GM12878 (cell line): ENCODE data around the gene MAP1S. TPM values are rescaled to one million over a fixed set of nuclear protein-coding genes. Genes with fewer than 3 reads are reported as not detected.

Experiments
- FOXM1 ChIP-seq: IDR thresholded peaks from 2 replicates; pipeline ENCODE4 v1.6.1; 2012; ENCODE audit warnings: low read depth, mild to moderate bottlenecking, inconsistent platforms, low read length, moderate library complexity
- JUNB ChIP-seq: IDR thresholded peaks from 2 replicates; pipeline ENCODE4 v1.6.1; 2016; ENCODE audit warnings: antibody characterized with exemption, mild to moderate bottlenecking
- KDM1A ChIP-seq: fragments of 200-600 bp; sonication (generic); IDR thresholded peaks from 2 replicates; pipeline ENCODE4 v1.6.1; 2016; ENCODE audit warnings: borderline replicate concordance
- MEF2A ChIP-seq: IDR thresholded peaks from 2 replicates; pipeline ENCODE4 v1.6.1; 2011; ENCODE audit warnings: low read depth, mild to moderate bottlenecking, low read length, moderate library complexity; ENCODE audit not compliant: insufficient read depth
- NFIC ChIP-seq: IDR thresholded peaks from 2 replicates; pipeline ENCODE4 v1.6.1; 2012; ENCODE audit warnings: low read depth, mild to moderate bottlenecking, inconsistent platforms, low read length, moderate library complexity
- polyA plus RNA-seq, 11 experiments: library from polyadenylated mRNA; depleted of rRNA in 4 of 11; unstranded in 6 of 11; stranded (reverse) in 5 of 11; fragments of >200 nt; fragmentation: Nextera tagmentation in 4 of 11; fragmentation: Illumina TruSeq in 1 of 11; extraction: Ambion mirVana in 4 of 11; extraction: Trizol in 1 of 11; gene quantifications; 1 replicate in 1 of 11; 2 replicates in 10 of 11; pipeline versions ENCODE4 v1.2.1 to v1.2.3, GENCODE V29; 2011 to 2016; ENCODE audit warnings: inconsistent platforms in 2 of 11, missing spikeins in 2 of 11, low read depth in 1 of 11
- total RNA-seq, 4 experiments: library from RNA; depleted of rRNA in 3 of 4; stranded (reverse); fragments of >200 nt in 3 of 4; fragmentation: Illumina TruSeq in 1 of 4; extraction: Trizol in 1 of 4; gene quantifications; 2 replicates each; pipeline versions ENCODE4 v1.2.1 to v1.2.3, GENCODE V29; 2013 to 2021
- TF ChIP-seq, protein P1 (sequence below): fragments of 450-650 bp; IDR thresholded peaks from 2 replicates; pipeline ENCODE4 v1.6.1; 2017; ENCODE audit warnings: mild to moderate bottlenecking, moderate library complexity
- TF ChIP-seq, protein P2 (sequence below): IDR thresholded peaks from 2 replicates; pipeline ENCODE4 v1.6.1; 2011; ENCODE audit warnings: low read depth, low read length, improper control_type of control experiment, borderline replicate concordance
- TF ChIP-seq, protein P3 (sequence below): IDR thresholded peaks from 2 replicates; pipeline ENCODE4 v1.6.1; 2012; ENCODE audit warnings: low read depth, low read length, improper control_type of control experiment

The MAP1S gene
- total and polyA plus RNA-seq, 10 of the 15 experiments (the other 5 are each of a cell fraction or from before 2014, with no cell fraction given) = 2.1 to 63.9 (median 15.0) TPM

DNA sequence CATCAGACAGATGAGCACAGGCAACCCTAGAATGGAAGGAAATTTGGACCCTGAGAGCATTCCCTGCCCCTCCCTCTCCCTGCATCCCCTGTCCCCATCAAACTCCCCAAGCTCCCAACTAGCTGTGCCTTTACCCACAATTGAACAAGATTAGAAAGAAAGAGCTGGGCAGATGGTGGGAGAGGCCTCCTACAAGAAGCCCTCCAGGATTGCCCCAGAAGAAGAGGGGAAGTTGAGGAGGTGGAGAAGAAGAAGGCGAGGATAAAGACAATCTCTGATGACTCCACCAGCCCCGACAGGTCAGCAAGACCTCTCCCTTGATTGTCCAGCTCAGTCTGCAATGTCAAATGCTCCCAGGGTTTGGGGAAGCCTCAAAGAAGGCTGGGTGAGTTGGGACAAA is 43.0 kb upstream of the MAP1S start (continued):
- TF ChIP-seq, protein P1, sequence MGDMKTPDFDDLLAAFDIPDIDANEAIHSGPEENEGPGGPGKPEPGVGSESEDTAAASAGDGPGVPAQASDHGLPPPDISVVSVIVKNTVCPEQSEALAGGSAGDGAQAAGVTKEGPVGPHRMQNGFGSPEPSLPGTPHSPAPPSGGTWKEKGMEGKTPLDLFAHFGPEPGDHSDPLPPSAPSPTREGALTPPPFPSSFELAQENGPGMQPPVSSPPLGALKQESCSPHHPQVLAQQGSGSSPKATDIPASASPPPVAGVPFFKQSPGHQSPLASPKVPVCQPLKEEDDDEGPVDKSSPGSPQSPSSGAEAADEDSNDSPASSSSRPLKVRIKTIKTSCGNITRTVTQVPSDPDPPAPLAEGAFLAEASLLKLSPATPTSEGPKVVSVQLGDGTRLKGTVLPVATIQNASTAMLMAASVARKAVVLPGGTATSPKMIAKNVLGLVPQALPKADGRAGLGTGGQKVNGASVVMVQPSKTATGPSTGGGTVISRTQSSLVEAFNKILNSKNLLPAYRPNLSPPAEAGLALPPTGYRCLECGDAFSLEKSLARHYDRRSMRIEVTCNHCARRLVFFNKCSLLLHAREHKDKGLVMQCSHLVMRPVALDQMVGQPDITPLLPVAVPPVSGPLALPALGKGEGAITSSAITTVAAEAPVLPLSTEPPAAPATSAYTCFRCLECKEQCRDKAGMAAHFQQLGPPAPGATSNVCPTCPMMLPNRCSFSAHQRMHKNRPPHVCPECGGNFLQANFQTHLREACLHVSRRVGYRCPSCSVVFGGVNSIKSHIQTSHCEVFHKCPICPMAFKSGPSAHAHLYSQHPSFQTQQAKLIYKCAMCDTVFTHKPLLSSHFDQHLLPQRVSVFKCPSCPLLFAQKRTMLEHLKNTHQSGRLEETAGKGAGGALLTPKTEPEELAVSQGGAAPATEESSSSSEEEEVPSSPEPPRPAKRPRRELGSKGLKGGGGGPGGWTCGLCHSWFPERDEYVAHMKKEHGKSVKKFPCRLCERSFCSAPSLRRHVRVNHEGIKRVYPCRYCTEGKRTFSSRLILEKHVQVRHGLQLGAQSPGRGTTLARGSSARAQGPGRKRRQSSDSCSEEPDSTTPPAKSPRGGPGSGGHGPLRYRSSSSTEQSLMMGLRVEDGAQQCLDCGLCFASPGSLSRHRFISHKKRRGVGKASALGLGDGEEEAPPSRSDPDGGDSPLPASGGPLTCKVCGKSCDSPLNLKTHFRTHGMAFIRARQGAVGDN = no peak
- TF ChIP-seq MEF2A = no peak
- TF ChIP-seq, protein P2, sequence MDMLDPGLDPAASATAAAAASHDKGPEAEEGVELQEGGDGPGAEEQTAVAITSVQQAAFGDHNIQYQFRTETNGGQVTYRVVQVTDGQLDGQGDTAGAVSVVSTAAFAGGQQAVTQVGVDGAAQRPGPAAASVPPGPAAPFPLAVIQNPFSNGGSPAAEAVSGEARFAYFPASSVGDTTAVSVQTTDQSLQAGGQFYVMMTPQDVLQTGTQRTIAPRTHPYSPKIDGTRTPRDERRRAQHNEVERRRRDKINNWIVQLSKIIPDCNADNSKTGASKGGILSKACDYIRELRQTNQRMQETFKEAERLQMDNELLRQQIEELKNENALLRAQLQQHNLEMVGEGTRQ = no peak
- TF ChIP-seq, protein P3, sequence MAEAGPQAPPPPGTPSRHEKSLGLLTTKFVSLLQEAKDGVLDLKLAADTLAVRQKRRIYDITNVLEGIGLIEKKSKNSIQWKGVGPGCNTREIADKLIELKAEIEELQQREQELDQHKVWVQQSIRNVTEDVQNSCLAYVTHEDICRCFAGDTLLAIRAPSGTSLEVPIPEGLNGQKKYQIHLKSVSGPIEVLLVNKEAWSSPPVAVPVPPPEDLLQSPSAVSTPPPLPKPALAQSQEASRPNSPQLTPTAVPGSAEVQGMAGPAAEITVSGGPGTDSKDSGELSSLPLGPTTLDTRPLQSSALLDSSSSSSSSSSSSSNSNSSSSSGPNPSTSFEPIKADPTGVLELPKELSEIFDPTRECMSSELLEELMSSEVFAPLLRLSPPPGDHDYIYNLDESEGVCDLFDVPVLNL = no peak
- no peak for TF ChIP-seq KDM1A
- no peak for TF ChIP-seq NFIC
- TF ChIP-seq JUNB = no peak
- no peak for TF ChIP-seq FOXM1
